Measurements from ENCODE around the gene SPSB3. TPM values are rescaled to one million over a fixed set of nuclear protein-coding genes. Genes with fewer than 3 reads are reported as not detected.

SPSB3 gene
- total RNA-seq, 1 donor from 2014 or later = 36.1 TPM

GRCh38 chr16:1771188-1771863, 11.0 kb downstream of the SPSB3 start, which contains the start of gene NME3:
TSS of gene NME3 (minus strand) at chr16:1771543. CDS start at chr16:1771534, 9 bp downstream.
- DNase-seq (ENCODE audit: missing footprints) = peak; percentile 93
- intact Hi-C loops (cut with DNase I) = no loop called here
- peak; percentile 65 for ATAC-seq

- peak; percentile 11 for ATAC-seq
- intact Hi-C loops (cut with DNase I) = no loop called here
Observed at GRCh38 chr16:1770328-1771187, 11.8 kb downstream of the SPSB3 start.

GRCh38 chr16:1769402-1770300, 12.7 kb downstream of the SPSB3 start:
- no peak for ATAC-seq
- no peak for DNase-seq (ENCODE audit: missing footprints)
- intact Hi-C loops (cut with DNase I) = no loop called here

More at GRCh38 chr16:1770328-1771187, 11.8 kb downstream of the SPSB3 start:
- no peak for DNase-seq (ENCODE audit: missing footprints)

GRCh38 chr16:1768767-1769401, 13.5 kb downstream of the SPSB3 start:
- ATAC-seq = no peak
- intact Hi-C loops (cut with DNase I) = no loop called here
- DNase-seq (ENCODE audit: missing footprints) = no peak

- intact Hi-C loops (cut with DNase I) = no loop called here
- DNase-seq (ENCODE audit: missing footprints) (no peak), ATAC-seq (no peak)
Observed at GRCh38 chr16:1768061-1768766, 14.2 kb downstream of the SPSB3 start.

GRCh38 chr16:1767116-1767994, 15.0 kb downstream of the SPSB3 start:
- no peak for ATAC-seq

GRCh38 chr16:1766701-1767100, 15.7 kb downstream of the SPSB3 start:
- DNase-seq (ENCODE audit: missing footprints) (no peak), ATAC-seq (no peak)
- intact Hi-C loops (cut with DNase I) = no loop called here

More at GRCh38 chr16:1767116-1767994, 15.0 kb downstream of the SPSB3 start:
- no peak for DNase-seq (ENCODE audit: missing footprints)
- intact Hi-C loops (cut with DNase I) = no loop called here

GRCh38 chr16:1766231-1766630, 16.1 kb downstream of the SPSB3 start:
- no peak for DNase-seq (ENCODE audit: missing footprints)
- ATAC-seq = no peak
- intact Hi-C loops (cut with DNase I) = no loop called here

- intact Hi-C loops (cut with DNase I) = no loop called here
- no peak for DNase-seq (ENCODE audit: missing footprints)
- no peak for ATAC-seq
Observed at GRCh38 chr16:1765826-1766225, 16.5 kb downstream of the SPSB3 start.

GRCh38 chr16:1764971-1765370, 17.4 kb downstream of the SPSB3 start:
- intact Hi-C loops (cut with DNase I) = no loop called here
- no peak for ATAC-seq
- no peak for DNase-seq (ENCODE audit: missing footprints)

GRCh38 chr16:1763521-1764511, 18.6 kb downstream of the SPSB3 start:
- DNase-seq (ENCODE audit: missing footprints) = no peak
- ATAC-seq = peak; percentile 10
- intact Hi-C loops (cut with DNase I) = no loop called here

GRCh38 chr16:1762879-1763520, 19.4 kb downstream of the SPSB3 start:
- ATAC-seq (no peak), DNase-seq (ENCODE audit: missing footprints) (no peak)
- intact Hi-C loops (cut with DNase I) = no loop called here

- intact Hi-C loops (cut with DNase I) = no loop called here
- ATAC-seq (no peak), DNase-seq (ENCODE audit: missing footprints) (no peak)
Observed at GRCh38 chr16:1762196-1762878, 20.0 kb downstream of the SPSB3 start.

GRCh38 chr16:1761751-1762150, 20.6 kb downstream of the SPSB3 start:
- DNase-seq (ENCODE audit: missing footprints) (no peak), ATAC-seq (no peak)
- intact Hi-C loops (cut with DNase I) = no loop called here

- intact Hi-C loops (cut with DNase I) = no loop called here
- DNase-seq (ENCODE audit: missing footprints) (no peak), ATAC-seq (no peak)
Observed at GRCh38 chr16:1760911-1761310, 21.5 kb downstream of the SPSB3 start.
